A549 (cell line): ENCODE results near the gene PLEKHH3. TPM values are rescaled to one million over a fixed set of nuclear protein-coding genes. Genes with fewer than 3 reads are reported as not detected.

ENCODE experiments used
- ATAC-seq, 2 experiments: fragments of 200-7000 bp in 1 of 2; fragments of >200 bp in 1 of 2; cut with Nextera tagmentation in 1 of 2; cut with Tn5 transposase in 1 of 2; 3 replicates each; pipeline versions ENCODE4 v1.8.0 to v1.9.1; 2018 to 2020; ENCODE audit warnings: mild to moderate bottlenecking in 1 of 2, moderate library complexity in 1 of 2
- CTCF ChIA-PET: fragments of 300-600 bp; sonication (Branson Sonifier 250); formaldehyde crosslinking; extraction: SDS; loops from one replicate; lab custom pipeline; 2021; ENCODE audit warnings: antibody characterized with exemption, inconsistent platforms; lab: Yijun Ruan, JAX
- POLR2A ChIA-PET: fragments of 350-600 bp; formaldehyde crosslinking; extraction: SDS; loops from one replicate; lab custom pipeline; 2021; ENCODE audit warnings: antibody characterized with exemption, inconsistent platforms; lab: Yijun Ruan, JAX
- DNase-seq, 2 experiments: peaks; one replicate each; pipeline versions ENCODE4 v3.0.0 to v3.0.0-alpha.2; 2011 to 2016; ENCODE audit warnings: low read depth in 1 of 2, low spot score in 1 of 2
- FAIRE-seq: peaks from 2 replicates; lab custom pipeline; 2011; peaks lifted over from hg19 to GRCh38; lab: Jason Lieb, UNC
- H3K27ac ChIP-seq, 2 experiments: fragments of >200 bp; sonication (Bioruptor Twin); formaldehyde crosslinking; 3 replicates each; pipeline ENCODE4 v1.5.1; 2016 to 2017
- H3K4me1 ChIP-seq: fragments of >200 bp; sonication (Bioruptor Twin); formaldehyde crosslinking; 3 replicates; pipeline ENCODE4 v1.6.1; 2016
- H3K4me2 ChIP-seq: fragments of >200 bp; sonication (Bioruptor Twin); formaldehyde crosslinking; 3 replicates; pipeline ENCODE4 v1.6.1; 2016
- H3K4me3 ChIP-seq: fragments of >200 bp; sonication (Bioruptor Twin); formaldehyde crosslinking; 3 replicates; pipeline ENCODE4 v1.5.1; 2016
- H3K9me3 ChIP-seq: fragments of >200 bp; sonication (Bioruptor Twin); formaldehyde crosslinking; 3 replicates; pipeline ENCODE4 v1.6.1; 2016
- CHD2 ChIP-seq: fragments of 150-350 bp; IDR thresholded peaks from 2 replicates; pipeline ENCODE4 v1.6.1; 2014; ENCODE audit warnings: low read length; ENCODE audit not compliant: partially characterized antibody
- CHD4 ChIP-seq: fragments of 200-600 bp; sonication (generic); IDR thresholded peaks from 2 replicates; pipeline ENCODE4 v1.6.1; 2016; ENCODE audit warnings: antibody characterized with exemption, mild to moderate bottlenecking, borderline replicate concordance
- EP300 ChIP-seq, 2 experiments: fragments of >200 bp; sonication (Bioruptor Twin); formaldehyde crosslinking; IDR thresholded peaks; 2 replicates in 1 of 2; 3 replicates in 1 of 2; pipeline ENCODE4 v1.6.1; 2016 to 2017
- FOSL2 ChIP-seq, 2 experiments: fragments of 450-650 bp in 1 of 2; fragments of >200 bp in 1 of 2; sonication (Bioruptor Twin) in 1 of 2; formaldehyde crosslinking; IDR thresholded peaks; 2 replicates each; pipeline versions ENCODE4 v1.5.0 to v1.6.1; 2016 to 2020; ENCODE audit warnings: mild to moderate bottlenecking in 1 of 2, moderate library complexity in 1 of 2
- FOXS1 ChIP-seq: fragments of 250-450 bp; sonication (Bioruptor Pico); IDR thresholded peaks from 2 replicates; pipeline ENCODE4 v1.5.0; 2020; ENCODE audit warnings: mild to moderate bottlenecking, moderate library complexity
- HEYL ChIP-seq: fragments of 250-450 bp; sonication (Bioruptor Pico); IDR thresholded peaks from 2 replicates; pipeline ENCODE4 v1.8.0; 2021; ENCODE audit warnings: mild to moderate bottlenecking, moderate library complexity
- JUN ChIP-seq, 2 experiments: fragments of >200 bp; sonication (Bioruptor Twin); formaldehyde crosslinking; IDR thresholded peaks; 2 replicates in 1 of 2; 3 replicates in 1 of 2; pipeline ENCODE4 v1.6.1; 2016 to 2017
- NPAS2 ChIP-seq: fragments of 250-450 bp; sonication (Bioruptor Pico); IDR thresholded peaks from 2 replicates; pipeline ENCODE4 v1.8.0; 2022; ENCODE audit warnings: mild to moderate bottlenecking, moderate library complexity, borderline replicate concordance
- NR3C1 ChIP-seq: fragments of >200 bp; sonication (Bioruptor Twin); formaldehyde crosslinking; IDR thresholded peaks from 3 replicates; pipeline ENCODE4 v1.6.1; 2017
- PHF8 ChIP-seq: fragments of 200-600 bp; sonication (generic); IDR thresholded peaks from 2 replicates; pipeline ENCODE4 v1.6.1; 2016; ENCODE audit warnings: low read depth, mild to moderate bottlenecking, antibody characterized with exemption, moderate library complexity, borderline replicate concordance
- POLR2A ChIP-seq: IDR thresholded peaks from 2 replicates; pipeline ENCODE4 v1.6.1; 2012; ENCODE audit warnings: mild to moderate bottlenecking, low read length
- RAD21 ChIP-seq, 2 experiments: fragments of >200 bp in 1 of 2; sonication (Bioruptor Twin) in 1 of 2; formaldehyde crosslinking in 1 of 2; IDR thresholded peaks in 1 of 2; conservative IDR thresholded peaks in 1 of 2; 2 replicates in 1 of 2; 3 replicates in 1 of 2; pipeline ENCODE4 v1.6.1; 2012 to 2018; ENCODE audit warnings: inconsistent platforms in 1 of 2
- RCOR1 ChIP-seq: fragments of 150-350 bp; IDR thresholded peaks from 2 replicates; pipeline ENCODE4 v1.6.1; 2014; ENCODE audit warnings: antibody characterized with exemption, low read length, low read depth
- RFX5 ChIP-seq: fragments of 450-650 bp; IDR thresholded peaks from 2 replicates; pipeline ENCODE4 v1.7.1; 2014; ENCODE audit warnings: antibody characterized with exemption, mild to moderate bottlenecking, moderate library complexity
- RNF2 ChIP-seq: fragments of 200-600 bp; sonication (generic); IDR thresholded peaks from 2 replicates; pipeline ENCODE4 v1.6.1; 2016; ENCODE audit warnings: low read depth, mild to moderate bottlenecking, antibody characterized with exemption, moderate library complexity, borderline replicate concordance
- SMC3 ChIP-seq: fragments of >200 bp; sonication (Bioruptor Twin); formaldehyde crosslinking; IDR thresholded peaks from 3 replicates; pipeline ENCODE4 v1.6.1; 2018; ENCODE audit warnings: inconsistent platforms
- ZSCAN20 ChIP-seq: fragments of 250-450 bp; sonication (Bioruptor Pico); IDR thresholded peaks from 2 replicates; pipeline ENCODE4 v1.8.0; 2022; ENCODE audit warnings: mild to moderate bottlenecking, moderate library complexity
- WGBS: methylation state at CpG from one replicate; pipeline ENCODE4 v1.1.6; 2017; ENCODE audit errors: missing lambda C conversion rate; 5-methylcytosine and 5-hydroxymethylcytosine counted together
- polyA plus RNA-seq, 4 experiments: library from polyadenylated mRNA; depleted of rRNA in 3 of 4; stranded (reverse); fragments of >200 nt; fragmentation: RNase III in 1 of 4; extraction: RNeasy Plus Mini Kit Qiagen cat#74134 plus additional on column Dnase treatment in 1 of 4; gene quantifications; 2 replicates in 3 of 4; 3 replicates in 1 of 4; pipeline ENCODE4 v1.2.3, GENCODE V29; 2011 to 2017
- TF ChIP-seq, protein P1 (sequence below): IDR thresholded peaks from 2 replicates; pipeline ENCODE4 v1.6.1; 2012
- TF ChIP-seq, protein P2 (sequence below): fragments of 450-650 bp; IDR thresholded peaks from 2 replicates; pipeline ENCODE4 v1.6.1; 2014; ENCODE audit warnings: antibody characterized with exemption
- TF ChIP-seq, protein P3 (sequence below): fragments of >200 bp; sonication (Bioruptor Twin); formaldehyde crosslinking; IDR thresholded peaks from 3 replicates; pipeline ENCODE4 v1.6.1; 2016
- TF ChIP-seq, protein P4 (sequence below): IDR thresholded peaks from 2 replicates; pipeline ENCODE4 v1.6.1; 2012; ENCODE audit warnings: low read depth, borderline replicate concordance

Gene PLEKHH3
- polyA plus RNA-seq, 2 of the 4 experiments (the other 2 are of a cell fraction), result 5.5 to 14.0 TPM

DNA sequence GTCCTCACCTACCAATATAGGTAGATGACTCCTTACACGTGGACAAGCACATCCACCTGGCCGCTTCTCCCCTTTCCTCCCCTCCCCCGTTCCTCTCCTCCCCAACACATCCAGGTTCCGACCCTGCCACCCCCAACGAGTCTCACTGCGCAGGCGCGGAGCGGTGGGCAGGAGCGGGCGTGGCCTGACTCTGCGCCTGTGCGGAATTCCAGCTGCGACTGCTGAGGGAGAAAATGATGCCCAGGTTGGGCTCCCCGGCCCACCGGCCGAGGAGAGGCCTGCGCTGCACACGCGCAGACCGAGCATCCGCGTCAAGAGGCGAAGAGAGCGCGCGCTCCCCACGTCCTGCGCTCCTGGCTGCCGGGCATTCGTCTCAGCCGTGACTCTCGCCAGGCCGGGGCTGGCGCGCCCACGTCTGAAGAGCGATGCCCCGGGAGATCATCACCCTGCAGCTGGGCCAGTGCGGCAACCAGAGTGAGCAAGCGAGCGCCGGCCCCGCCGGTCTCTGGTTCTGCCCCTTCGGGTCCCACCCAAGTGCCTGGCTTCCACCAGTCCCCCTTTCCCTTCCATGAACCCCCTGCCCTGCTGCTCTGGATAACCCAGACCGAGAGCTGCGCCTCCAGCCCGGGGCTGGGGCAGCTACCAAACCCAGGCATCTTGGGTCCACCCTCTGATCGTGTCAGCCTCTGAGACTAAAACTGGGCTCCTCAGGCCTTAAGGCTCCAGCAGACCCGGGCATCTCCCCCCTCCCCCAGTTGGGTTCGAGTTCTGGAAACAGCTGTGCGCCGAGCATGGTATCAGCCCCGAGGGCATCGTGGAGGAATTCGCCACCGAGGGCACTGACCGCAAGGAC is 17.5 kb downstream of the PLEKHH3 start, which contains the start of gene TUBG2:
Gene TUBG2 (plus strand): TSS at position 206 of the 853 bp plus-strand sequence. CDS start 220 bp downstream, at position 426.
- peaks cover 4% of the 10 kb centered on the region; the same call in 2 of the 3 replicates for H3K9me3 ChIP-seq
- peak within 1 kb of the TSS; percentile 67 for H3K4me3 ChIP-seq
- peak; percentile 89 to 95 for ATAC-seq
- WGBS, result 7% methylated on average over 52 of the region's 59 CpGs
- peak; percentile 73 for FAIRE-seq
- H3K4me1 ChIP-seq, result peaks cover 18% of the 10 kb centered on the region
- peak within 1 kb of the TSS; percentile 85 to 94 for H3K27ac ChIP-seq
- TF ChIP-seq SMC3 (peak; percentile 16; the same call in 1 of the 3 replicates), JUN (IDR thresholded peaks at IDR 0.05) (peak; percentile 80 to 82), HEYL (no peak), RAD21 (conservative IDR thresholded peaks at IDR 0.05 in 1 of 2, IDR thresholded peaks at IDR 0.05 in 1 of 2) (0 out of 5 replicates have a peak, but pooled peaks have one; percentile 3 to 21), ZSCAN20 (CRISPR knock-in tag) (no peak), FOXS1 (no peak), FOSL2 (IDR thresholded peaks at IDR 0.05) (no peak), FOSL2 (CRISPR knock-in tag; IDR thresholded peaks at IDR 0.05) (0 out of 2 replicates have a peak, but pooled peaks have one; percentile 13), CHD4 (no peak), RNF2 (no peak), NPAS2 (no peak), RCOR1 (no peak), PHF8 (peak; percentile 58), POLR2A (peak; percentile 98), NR3C1 (no peak), RFX5 (no peak), EP300 (IDR thresholded peaks at IDR 0.05) (no peak), CHD2 (peak; percentile 56)
- TF ChIP-seq, protein P1, sequence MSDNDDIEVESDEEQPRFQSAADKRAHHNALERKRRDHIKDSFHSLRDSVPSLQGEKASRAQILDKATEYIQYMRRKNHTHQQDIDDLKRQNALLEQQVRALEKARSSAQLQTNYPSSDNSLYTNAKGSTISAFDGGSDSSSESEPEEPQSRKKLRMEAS, result peak; percentile 87
- TF ChIP-seq, protein P2, sequence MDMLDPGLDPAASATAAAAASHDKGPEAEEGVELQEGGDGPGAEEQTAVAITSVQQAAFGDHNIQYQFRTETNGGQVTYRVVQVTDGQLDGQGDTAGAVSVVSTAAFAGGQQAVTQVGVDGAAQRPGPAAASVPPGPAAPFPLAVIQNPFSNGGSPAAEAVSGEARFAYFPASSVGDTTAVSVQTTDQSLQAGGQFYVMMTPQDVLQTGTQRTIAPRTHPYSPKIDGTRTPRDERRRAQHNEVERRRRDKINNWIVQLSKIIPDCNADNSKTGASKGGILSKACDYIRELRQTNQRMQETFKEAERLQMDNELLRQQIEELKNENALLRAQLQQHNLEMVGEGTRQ, result no peak
- TF ChIP-seq, protein P3, sequence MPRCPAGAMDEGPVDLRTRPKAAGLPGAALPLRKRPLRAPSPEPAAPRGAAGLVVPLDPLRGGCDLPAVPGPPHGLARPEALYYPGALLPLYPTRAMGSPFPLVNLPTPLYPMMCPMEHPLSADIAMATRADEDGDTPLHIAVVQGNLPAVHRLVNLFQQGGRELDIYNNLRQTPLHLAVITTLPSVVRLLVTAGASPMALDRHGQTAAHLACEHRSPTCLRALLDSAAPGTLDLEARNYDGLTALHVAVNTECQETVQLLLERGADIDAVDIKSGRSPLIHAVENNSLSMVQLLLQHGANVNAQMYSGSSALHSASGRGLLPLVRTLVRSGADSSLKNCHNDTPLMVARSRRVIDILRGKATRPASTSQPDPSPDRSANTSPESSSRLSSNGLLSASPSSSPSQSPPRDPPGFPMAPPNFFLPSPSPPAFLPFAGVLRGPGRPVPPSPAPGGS, result peak; percentile 65; the same call in 1 of the 3 replicates
- TF ChIP-seq, protein P4, sequence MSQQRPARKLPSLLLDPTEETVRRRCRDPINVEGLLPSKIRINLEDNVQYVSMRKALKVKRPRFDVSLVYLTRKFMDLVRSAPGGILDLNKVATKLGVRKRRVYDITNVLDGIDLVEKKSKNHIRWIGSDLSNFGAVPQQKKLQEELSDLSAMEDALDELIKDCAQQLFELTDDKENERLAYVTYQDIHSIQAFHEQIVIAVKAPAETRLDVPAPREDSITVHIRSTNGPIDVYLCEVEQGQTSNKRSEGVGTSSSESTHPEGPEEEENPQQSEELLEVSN, result peak; percentile 79
- H3K4me2 ChIP-seq, result peak within 1 kb of the TSS; percentile 86
- DNase-seq, result peak; percentile 94 to 99
- CTCF ChIA-PET, result interaction anchor here (0.7 to 7.9 kb wide), 12 partner anchors 8 to 188 kb away, joined by 3 to 46 read pairs (median 7); partner anchors contain the start of genes CCR10, PLEKHH3 and PSMC3IP
- POLR2A ChIA-PET, result interaction anchor here (0.8 to 1.8 kb wide), 9 partner anchors 8 to 236 kb away, joined by 3 to 15 read pairs (median 6); partner anchors contain the start of genes BECN1, CAVIN1, PLEKHH3 and RETREG3
